ENCODE data around the gene MYBPC3.

MYBPC3 gene

DNA sequence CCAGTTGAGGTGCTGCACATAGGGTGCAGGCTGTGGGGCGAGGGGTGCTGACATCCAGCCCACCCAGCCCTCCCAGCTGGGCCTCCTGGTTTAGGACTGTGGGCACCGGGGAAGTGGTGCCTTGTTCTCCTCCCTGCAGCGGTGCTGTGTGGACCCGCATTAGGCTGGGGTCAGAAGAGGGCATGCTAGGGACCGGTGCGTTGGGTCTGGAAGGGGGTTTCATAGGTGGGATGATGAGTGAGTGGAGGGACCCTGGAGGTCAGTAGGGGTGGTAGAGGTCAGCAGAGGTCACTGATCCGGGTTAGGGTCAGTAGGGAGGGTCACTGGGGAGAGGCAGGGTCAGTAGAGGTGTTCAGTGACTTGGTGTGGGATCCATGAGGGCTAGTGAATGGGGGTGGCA lies 6.7 kb upstream of the MYBPC3 start:
- no peak for DNase-seq (ENCODE audit: low read depth in 4 of 4, low spot score in 1 of 4)

DNA sequence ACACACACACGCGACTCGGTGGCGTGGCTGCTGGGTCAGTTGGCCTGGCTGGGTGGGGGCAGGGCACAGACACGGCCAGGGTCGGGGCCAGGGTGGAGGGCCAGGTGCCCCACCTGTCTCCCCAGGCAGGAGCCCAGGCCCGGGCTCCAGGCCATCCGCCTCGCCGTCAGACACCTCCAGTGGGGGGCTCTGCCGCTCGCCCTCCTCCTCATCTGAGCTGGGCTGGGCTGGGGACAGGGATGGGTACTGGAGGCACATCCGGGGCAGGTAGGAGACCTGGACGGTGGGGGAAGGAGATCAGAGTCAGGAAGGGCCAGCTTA lies 6.2 kb upstream of the MYBPC3 start:
- DNase-seq (ENCODE audit: low read depth in 4 of 4, low spot score in 1 of 4): no peak

DNA sequence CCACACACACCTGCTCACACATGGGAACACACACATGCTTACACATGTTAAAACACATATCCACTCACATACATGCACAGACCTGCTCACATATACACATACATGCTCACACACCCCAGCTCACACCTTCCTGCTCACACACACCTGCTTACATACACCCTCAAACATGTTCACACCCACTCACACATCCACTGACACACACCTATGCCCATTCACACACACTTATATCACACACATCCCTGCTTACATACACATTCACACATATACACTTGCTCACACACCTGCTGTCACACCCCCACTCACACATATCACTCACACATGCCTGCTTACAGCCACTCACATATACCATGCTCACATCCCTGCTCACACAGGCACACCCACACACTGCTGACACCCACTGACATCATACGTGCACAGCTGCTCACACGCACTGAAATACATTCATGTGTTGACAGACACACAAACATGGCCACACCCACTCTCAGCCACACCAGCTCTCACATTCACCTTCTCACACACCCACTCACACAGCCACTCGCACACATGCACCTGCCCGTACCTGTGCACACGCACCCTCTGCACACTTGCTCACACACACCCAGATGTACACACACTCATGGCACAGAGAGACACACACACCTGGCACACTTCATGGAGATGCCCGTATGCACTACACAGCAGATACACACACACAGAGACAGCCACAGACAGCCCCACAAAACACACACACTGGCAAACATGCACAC lies 5.7 kb upstream of the MYBPC3 start:
- DNase-seq (ENCODE audit: low read depth in 4 of 4, low spot score in 1 of 4): no peak

DNA sequence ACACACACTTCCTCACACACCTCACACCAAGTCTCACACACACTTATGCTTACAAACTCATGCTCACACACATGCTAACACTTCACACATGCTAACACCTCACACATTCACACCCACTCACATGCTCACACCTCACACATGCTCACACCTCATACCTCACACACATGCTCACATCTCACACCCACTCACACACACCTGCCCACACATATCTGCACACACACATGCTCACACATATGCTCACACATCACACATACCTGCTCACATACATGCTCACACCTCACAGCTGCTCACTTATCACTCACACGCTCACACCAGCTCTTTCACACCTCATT lies 4.5 kb upstream of the MYBPC3 start:
- DNase-seq (ENCODE audit: low read depth in 4 of 4, low spot score in 1 of 4): no peak

DNA sequence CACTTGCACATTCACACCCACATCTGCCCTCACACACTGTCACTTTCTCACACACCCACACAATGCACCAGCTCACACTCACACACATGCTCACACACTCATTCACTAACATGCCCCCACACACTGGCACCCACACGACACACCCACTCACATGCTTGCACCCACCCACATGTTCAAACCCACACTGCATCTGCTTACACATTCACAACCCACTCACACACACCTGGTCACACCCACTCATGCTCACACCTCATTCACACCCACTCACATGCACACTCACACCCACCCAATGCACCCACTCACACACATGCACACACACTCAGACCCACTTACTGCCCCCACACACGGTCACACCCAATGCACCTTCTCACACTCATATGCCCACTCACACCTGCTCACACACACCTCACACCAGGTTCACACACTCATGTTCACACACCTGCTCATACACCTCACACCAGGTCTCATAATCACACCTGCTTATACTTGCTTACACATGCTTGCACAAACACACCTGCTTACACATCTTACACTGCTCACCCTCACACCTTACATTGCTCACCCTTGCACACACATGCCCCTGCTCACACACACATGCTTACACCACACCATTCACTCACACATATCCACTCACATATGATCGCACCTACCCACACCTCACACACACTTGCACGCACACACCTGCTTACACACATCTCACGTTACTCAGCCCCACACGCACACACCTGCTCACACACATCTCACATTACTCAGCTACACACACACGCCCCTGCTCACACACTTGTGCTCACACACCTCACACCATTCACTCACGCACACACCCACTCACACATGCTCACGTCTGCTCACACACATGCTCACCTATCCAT lies 3.9 kb upstream of the MYBPC3 start:
- no peak for DNase-seq (ENCODE audit: low read depth in 4 of 4, low spot score in 1 of 4)

DNA sequence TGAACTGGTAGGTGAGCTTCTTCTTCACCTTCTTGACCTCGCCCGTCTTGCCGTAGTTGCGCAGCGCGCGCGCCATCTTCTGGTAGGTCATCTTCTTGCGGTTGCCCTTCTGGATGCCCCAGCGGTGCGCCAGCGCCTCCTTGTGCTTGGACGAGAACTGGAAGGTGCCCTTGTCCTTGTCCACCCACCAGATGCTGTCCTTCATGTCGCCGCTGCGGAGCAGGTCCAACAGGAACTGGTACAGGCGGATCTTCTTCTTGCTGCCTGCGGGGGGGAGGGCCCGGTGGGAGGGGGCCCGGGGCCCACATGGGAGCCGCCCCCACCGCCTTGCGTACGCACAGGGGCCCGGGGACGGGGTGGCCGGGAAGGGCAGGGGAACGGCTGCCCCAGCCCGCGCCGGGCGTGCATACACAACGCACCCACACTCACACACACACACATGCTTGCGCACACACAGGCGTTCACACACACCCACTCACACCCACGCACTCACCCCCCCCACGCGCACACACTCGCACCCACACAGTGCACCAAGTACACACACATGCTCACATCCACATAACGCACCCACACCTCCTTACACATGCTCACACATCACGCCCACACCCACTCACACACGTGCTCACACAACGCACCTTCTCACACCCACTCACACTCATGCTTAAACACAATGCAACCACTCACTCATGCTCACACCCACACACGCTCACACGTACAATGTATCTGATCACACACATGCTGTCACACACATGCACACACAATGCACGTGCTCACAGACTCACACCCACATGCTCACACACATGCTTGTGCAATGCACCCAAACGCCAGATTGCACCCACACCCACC lies 3.0 kb upstream of the MYBPC3 start:
- peak in 1 of 4 experiments; percentile 19 for DNase-seq (ENCODE audit: low read depth in 4 of 4, low spot score in 1 of 4)

DNA sequence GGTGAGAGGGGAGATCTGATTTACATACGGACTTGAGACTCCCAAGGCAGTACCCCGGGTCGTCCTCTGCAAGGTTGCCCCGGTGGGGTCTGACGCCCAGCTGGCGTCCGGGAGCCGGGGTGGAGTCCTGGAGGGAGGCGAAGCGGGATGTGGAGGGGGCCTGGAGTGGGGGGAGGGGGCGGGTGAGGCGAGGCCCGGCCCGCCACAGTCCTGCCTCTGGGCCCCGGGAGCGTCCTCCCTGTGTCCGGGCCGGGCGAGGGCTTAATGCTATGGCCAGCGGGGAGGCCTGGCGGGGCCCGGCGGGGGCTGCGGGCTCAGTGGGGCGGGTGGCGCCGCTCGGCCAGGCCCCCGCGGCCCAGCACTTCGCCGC lies 2.4 kb upstream of the MYBPC3 start:
- no peak for DNase-seq (ENCODE audit: low read depth in 4 of 4, low spot score in 1 of 4)

DNA sequence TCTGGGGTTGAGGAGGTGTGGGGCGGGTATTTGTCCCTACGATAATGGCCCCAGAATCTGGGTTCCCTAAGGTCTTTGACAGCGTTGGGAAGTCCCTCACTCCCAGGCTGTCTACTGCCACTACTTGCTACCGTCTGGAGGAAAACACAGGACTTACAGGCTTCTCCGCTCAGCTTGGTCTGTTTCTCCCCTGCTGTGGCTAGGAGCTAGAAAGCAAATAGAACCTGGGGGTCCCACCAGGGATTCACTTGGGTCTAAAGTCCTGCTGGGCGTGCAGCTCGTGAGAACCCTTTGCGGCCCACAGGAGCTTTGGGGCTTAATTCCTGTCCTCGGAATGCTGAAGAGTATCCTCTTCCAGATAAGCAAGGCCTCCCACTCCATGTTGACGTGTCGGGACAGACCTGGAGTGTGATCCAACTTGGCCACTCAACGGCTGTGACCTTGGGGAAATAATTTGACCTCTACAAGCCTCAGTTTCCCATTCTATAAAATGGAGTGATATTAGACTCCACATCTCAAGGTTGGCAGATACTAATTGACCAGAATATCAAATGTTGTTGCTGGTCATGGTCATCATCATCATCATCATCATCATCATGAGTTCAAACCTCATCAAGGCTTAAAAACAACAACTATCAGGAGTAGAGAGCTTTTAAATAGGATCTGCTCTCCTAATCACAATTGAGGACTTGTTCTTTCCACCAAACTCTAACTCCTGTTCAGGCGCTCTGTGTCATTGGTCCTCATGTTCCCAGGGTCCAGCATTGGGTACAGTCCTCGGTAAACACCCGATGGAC lies 1.7 kb upstream of the MYBPC3 start:
- no peak for DNase-seq (ENCODE audit: low read depth in 4 of 4, low spot score in 1 of 4)

DNA sequence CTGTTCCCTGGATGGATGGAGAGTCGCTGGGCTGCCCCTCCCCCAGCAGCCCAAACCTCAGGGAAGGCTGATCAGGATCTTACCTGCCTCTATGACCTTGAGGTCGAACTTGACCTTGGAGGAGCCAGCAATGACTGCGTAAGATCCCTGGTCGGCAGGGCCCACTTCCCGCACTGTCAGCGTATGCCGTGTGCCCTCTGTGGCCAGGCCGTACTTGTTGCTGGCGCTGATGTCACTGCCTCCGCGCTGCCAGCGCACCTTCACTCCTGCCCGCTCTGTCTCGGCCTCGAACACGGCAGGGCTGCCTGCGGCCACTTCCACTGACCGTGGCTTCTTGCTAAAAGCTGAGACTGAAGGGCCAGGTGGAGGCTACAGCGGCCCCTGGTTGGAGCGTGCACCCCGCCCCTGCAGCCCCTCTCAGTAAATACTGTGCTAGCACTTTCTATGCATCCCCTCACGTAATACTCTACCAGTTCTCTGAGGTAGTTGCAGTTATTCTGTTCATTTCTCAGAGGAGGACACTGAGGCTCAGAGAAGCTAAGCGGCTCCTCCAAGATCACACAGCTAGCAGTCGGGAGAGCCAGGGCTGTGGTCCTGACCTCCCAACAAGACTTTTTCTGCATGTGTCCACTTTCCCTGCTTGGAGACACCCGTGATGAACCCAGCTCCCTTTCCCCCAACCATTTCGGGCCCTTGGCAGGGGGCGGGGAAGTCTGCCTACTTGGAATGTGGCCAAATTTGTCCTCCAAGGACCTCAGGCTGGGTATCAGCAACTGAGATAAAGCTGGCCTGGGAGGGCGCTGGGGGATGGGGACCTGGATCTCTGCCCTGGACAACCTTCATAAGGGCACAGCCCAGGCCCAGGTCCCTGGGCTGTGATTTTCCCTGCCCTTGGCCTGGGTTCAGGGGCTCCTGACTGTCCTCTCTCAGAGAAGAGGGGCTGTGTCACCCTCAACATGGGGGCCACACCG lies 1.1 kb downstream of the MYBPC3 start:
- no peak for DNase-seq (ENCODE audit: low read depth in 4 of 4, low spot score in 1 of 4)

DNA sequence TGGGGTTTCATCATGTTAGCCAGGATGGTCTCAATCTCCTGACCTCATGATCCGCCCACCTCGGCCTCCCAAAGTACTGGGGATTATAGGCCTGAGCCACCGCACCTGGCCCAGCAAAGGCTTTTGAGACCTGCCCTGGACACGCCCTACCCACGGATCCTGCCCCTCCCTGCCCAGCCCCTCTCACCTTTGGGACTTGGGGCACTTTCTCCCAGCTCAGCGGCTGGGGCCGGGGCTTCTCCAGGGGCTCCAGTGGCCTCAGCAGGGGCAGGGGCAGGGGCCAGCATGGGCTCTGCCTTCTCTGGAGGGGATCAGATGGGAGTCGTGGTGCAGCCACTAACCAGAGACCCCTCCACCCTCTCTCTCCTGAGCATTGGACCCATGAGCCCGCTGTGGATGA lies 2.2 kb downstream of the MYBPC3 start:
- DNase-seq (ENCODE audit: low read depth in 4 of 4, low spot score in 1 of 4): no peak

DNA sequence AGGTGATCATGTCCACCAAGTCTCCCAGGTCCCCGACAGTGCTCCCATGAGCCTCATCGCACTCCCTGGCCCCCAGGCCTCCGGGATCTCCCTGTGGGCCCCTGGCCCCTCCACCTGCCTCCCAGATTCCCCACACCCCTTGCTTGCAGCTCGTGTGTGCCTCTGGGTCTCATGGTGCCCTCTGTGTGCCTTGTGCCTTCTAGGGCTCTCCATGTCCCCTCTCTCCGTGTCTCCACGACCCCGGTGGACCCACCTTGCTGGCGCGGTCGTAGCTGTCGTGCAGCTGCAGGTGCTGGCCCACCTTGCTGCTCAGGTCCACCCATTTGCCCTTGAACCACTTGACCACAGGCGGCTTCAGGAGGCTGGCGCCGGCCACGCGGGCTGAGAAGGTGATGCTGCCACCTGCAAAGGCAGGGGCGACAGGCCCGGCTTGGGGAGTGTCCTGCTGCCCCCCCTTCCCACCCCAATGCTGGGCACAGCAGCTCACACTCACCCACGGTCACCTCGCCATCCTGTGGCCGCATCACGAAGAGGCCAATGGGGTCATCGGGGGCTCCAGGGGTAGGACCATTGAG lies 2.9 kb downstream of the MYBPC3 start:
- DNase-seq (ENCODE audit: low read depth in 4 of 4, low spot score in 1 of 4): no peak

DNA sequence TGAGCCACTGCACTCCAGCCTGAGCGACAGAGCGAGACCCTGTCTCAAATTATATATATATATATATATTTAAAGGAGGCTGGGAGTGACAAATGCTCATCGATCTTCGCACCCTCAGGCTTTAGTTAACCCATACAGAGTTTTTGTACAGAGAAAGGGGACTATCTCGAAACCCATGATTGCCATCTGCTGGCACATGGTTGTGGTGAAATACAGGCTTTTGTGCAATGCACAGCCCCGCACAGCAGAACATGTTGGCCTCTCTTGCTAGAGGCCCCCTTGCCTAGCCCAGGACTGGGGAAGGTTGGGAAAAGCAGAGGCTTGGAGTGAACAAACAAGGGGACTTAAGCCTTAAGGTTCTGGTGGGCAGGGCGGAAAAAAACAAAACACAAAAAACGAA lies 3.6 kb downstream of the MYBPC3 start:
- DNase-seq (ENCODE audit: low read depth in 4 of 4, low spot score in 1 of 4): no peak

DNA sequence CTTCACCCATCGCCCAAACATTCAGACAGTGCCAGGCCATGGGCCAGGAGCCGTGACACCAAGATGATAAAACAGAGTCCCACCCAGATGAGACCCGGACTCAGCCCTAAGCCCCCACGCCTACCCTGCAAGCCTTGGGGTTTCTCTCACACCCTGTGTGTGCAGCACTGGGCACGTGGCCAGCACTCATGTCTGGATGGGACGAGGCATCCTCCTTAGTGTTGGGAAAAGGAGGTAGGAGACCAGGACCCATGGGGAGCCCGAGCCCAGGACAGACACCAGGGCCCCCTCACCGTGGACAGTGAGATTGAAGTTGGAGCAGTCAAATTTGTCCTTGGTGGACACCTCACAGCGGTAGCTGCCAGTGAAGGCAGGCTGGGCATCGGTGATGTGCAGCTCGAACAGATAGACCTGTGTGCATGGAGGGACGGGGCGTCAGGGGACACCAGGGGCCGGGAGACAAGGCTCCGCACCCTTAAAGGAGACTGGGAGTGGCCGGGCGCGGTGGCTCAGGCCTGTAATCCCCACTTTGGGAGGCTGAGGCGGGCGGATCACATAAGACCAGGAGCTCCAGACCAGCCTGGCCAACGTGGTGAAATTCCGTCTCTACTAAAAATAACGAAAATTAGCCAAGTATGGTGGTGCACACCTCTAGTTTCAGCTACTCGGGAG lies 4.2 kb downstream of the MYBPC3 start:
- no peak for DNase-seq (ENCODE audit: low read depth in 4 of 4, low spot score in 1 of 4)

DNA sequence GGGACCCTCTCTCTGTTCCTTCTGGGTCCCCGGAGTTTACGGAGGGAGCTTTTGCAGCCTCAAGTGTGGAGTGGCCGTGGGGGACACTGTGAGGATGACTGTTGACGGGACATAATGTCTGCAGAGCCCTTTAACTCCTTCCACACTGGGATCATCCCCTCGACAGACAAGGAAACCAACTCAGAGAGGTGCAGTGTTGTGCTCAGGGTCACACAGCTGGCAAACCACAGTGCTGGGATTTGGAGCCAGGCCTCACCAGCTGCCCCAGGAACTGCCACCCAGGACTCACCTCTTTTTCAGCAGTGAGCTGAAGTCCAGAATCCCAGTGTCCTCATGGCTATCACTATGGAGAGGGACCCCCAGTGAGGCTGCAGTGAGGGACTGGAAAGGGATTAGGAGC lies 5.4 kb downstream of the MYBPC3 start:
- no peak for DNase-seq (ENCODE audit: low read depth in 4 of 4, low spot score in 1 of 4)

DNA sequence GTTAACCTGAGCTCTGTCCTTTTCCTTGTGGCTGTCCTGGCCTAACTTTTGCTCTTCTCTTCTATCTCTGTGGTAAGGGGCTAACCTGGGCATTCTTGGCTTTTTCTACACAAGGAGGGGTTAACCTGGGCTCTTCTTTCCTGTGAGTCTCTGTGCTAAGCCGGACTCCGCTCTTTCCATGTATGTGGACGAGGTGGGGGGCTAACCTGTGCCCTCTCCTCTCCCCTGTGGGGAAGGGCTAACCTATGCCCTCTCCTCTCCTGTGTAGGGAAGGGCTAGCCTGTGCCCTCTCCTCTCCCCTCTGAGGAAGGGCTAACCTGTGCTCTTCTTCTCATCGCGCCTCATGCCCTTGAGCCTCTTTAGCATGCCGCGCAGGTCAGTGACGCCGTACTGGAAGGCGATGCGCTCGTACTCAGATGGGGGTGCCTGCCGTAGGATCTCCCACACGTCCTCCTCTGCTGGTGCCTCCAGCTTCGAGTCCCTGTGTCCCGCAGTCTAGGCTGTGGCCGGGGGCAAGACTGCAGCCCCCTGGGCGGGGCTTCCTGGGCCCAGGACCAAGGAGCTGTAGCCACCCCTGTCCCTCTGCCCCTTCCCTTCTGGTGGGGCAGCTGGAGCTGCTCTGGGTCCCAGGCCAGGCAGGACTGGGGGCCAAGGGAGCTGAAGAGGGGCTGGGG lies 6.5 kb downstream of the MYBPC3 start:
- DNase-seq (ENCODE audit: low read depth in 4 of 4, low spot score in 1 of 4): no peak

DNA sequence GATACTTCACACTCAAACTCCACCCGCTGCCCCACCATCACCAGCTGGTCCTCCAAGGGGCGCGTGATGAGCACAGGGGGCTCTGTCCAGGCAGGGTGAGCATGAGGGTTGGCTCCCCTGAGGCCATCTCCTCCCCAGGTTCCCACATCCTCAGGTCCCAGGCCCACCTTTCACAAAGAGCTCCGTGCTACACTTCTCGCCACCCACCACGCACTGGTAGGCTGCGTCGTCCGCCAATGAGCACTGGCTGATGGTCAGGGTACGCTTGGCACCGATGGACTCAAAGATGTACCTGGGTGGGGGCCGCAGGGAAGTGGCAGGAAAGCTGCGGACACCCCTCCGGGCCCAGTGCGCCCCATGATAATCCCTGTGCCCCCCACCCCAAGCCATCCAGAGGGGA lies 9.6 kb downstream of the MYBPC3 start:
- no peak for DNase-seq (ENCODE audit: low read depth in 4 of 4, low spot score in 1 of 4)

DNA sequence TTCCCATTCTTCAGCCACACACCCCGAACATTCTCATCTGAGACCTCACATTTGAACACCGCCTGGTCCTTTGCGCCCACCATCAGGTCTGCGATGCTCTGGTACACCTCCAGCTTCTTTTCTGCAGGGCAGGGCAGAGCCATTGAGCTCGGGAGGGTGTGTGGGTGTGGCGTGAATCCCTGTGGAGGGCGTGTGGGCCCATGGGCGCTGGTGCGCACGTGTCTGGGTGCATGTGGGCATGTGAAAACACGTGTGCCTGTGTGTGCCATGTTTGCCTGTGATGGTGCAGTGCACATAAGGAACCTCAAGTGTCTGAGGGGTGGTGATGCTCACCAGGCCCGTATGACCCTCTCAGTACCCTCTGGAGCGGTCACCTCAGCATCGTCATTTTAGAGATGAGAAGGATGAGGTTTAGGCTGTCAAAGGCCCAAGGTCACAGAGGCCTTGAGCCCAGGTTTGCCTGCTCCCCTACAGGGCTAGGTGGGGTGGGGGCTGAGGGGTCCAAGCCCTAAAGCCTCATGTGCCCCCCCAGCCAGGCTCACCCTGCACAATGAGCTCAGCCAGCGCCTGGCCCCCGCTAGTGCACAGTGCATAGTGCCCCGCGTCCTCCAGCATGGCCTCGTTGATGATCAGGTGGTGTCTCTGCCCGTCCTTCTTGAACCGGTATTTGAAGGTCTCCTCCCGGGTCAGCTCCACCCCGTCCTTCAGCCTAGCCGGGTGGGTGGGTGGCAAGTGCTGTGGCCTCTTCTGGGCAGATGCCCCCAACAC lies 10.3 kb downstream of the MYBPC3 start:
- no peak for DNase-seq (ENCODE audit: low read depth in 4 of 4, low spot score in 1 of 4)
